Vagina (tissue), 2 donors: ENCODE measurements around the gene STAB1.

Experiments used
- CTCF ChIP-seq, 3 experiments: fragments of 450-650 bp in 2 of 3; fragments of 200-600 bp in 1 of 3; sonication (generic) in 1 of 3; IDR thresholded peaks; one replicate each; pipeline ENCODE4 v1.5.1; 2017 to 2019; ENCODE audit warnings: antibody characterized with exemption in 3 of 3, mild to moderate bottlenecking in 2 of 3, moderate library complexity in 2 of 3
- POLR2A ChIP-seq, 2 donors: fragments of 450-650 bp; IDR thresholded peaks; one replicate each; pipeline ENCODE4 v1.6.1; 2017; ENCODE audit warnings: antibody characterized with exemption in 2 of 2, mild to moderate bottlenecking in 2 of 2, moderate library complexity in 2 of 2
- POLR2AphosphoS5 ChIP-seq, 2 donors: sonication (generic); formaldehyde crosslinking; IDR thresholded peaks; one replicate each; pipeline ENCODE4 v1.9.0; 2017; ENCODE audit warnings: antibody characterized with exemption in 2 of 2, mild to moderate bottlenecking in 2 of 2, low read depth in 1 of 2; ENCODE audit not compliant: insufficient read depth in 1 of 2

- no peak for TF ChIP-seq CTCF (IDR thresholded peaks at IDR 0.05)
- no peak for TF ChIP-seq POLR2AphosphoS5 (IDR thresholded peaks at IDR 0.05; ENCODE audit: insufficient read depth in 1 of 2, low read depth in 1 of 2)
- TF ChIP-seq POLR2A (IDR thresholded peaks at IDR 0.05): no peak
These were observed 28.5 kb downstream of the STAB1 start for GRCh38 chr3:52523386-52524257.
